Stomach (tissue), 9 donors: ENCODE results near the gene VSTM4. TPM values are rescaled to one million over a fixed set of nuclear protein-coding genes. Genes with fewer than 3 reads are reported as not detected.

Experiments used
- DNase-seq, 2 donors: peaks; one replicate each; pipeline versions ENCODE4 v3.0.0 to v3.0.0-alpha.2; 2013 to 2019
- H3K27ac ChIP-seq, 5 donors: fragments of 200-600 bp in 4 of 5; sonication (generic) in 4 of 5; one replicate each; pipeline ENCODE4 v1.5.1; 2013 to 2019; ENCODE audit warnings: mild to moderate bottlenecking in 1 of 5, moderate library complexity in 1 of 5
- H3K27me3 ChIP-seq, 3 donors: fragments of 200-600 bp; sonication (generic); one replicate each; pipeline ENCODE4 v1.5.1; 2017 to 2019; ENCODE audit warnings: mixed run types in 1 of 3
- H3K36me3 ChIP-seq, 4 donors: fragments of 200-600 bp; sonication (generic); 1 replicate in 3 of 4; 2 replicates in 1 of 4; pipeline ENCODE4 v1.5.1; 2016 to 2019
- H3K4me1 ChIP-seq, 4 donors: fragments of 200-600 bp; sonication (generic); one replicate each; pipeline ENCODE4 v1.5.1; 2016 to 2019
- H3K4me3 ChIP-seq, 4 donors: fragments of 200-600 bp; sonication (generic) in 3 of 4; one replicate each; pipeline ENCODE4 v1.5.1; 2016 to 2019; ENCODE audit warnings: mild to moderate bottlenecking in 1 of 4
- H3K9me3 ChIP-seq, 4 donors: fragments of 200-600 bp; sonication (generic); one replicate each; pipeline ENCODE4 v1.5.1; 2016 to 2019
- CTCF ChIP-seq, 7 experiments: fragments of 450-650 bp in 4 of 7; fragments of 200-600 bp in 3 of 7; sonication (generic) in 3 of 7; IDR thresholded peaks; one replicate each; pipeline ENCODE4 v1.5.1; 2016 to 2019; ENCODE audit warnings: antibody characterized with exemption in 7 of 7, control low read depth in 2 of 7, mild to moderate bottlenecking in 1 of 7
- EP300 ChIP-seq: sonication (generic); formaldehyde crosslinking; IDR thresholded peaks from one replicate; pipeline ENCODE4 v1.6.1; 2017; ENCODE audit warnings: antibody characterized with exemption
- POLR2A ChIP-seq, 4 donors: fragments of 450-650 bp; IDR thresholded peaks; one replicate each; pipeline ENCODE4 v1.6.1; 2016; ENCODE audit warnings: antibody characterized with exemption in 4 of 4, control low read depth in 2 of 4, mild to moderate bottlenecking in 1 of 4, moderate library complexity in 1 of 4
- POLR2AphosphoS5 ChIP-seq, 3 donors: sonication (generic); formaldehyde crosslinking; IDR thresholded peaks; one replicate each; pipeline ENCODE4 v1.6.1; 2016; ENCODE audit warnings: antibody characterized with exemption in 3 of 3
- WGBS, 5 donors: extraction: QIAGEN DNeasy Blood & Tissue Kit in 3 of 5; methylation state at CpG; one replicate each; pipeline versions ENCODE4 v1.1.5 to v1.1.7; 2013 to 2018; 5-methylcytosine and 5-hydroxymethylcytosine counted together
- intact Hi-C: fragments of 100-400 bp; cut with DNase I; formaldehyde crosslinking; loops from one replicate; pipeline ENCODE4 v1.15.1; 2023; ENCODE audit warnings: low total_unique reads
- polyA plus RNA-seq, 3 donors: library from polyadenylated mRNA; stranded (reverse); fragments of 200-250 nt; gene quantifications; one replicate each; pipeline ENCODE4 v1.2.3, GENCODE V29; 2013
- total RNA-seq, 5 donors: library from RNA; depleted of rRNA; stranded (reverse); fragments of >200 nt; gene quantifications; one replicate each; pipeline versions ENCODE4 v1.1.0 to v1.2.3, GENCODE V29; 2014 to 2016
- donor health status: healthy with polysubstance abuse.
- donor health status: Bipolar disorder and iron deficiency.
- donor health status: healthy.

Gene VSTM4
- total and polyA plus RNA-seq, 8 donors: 0.58 to 23.1 (median 3.0) TPM

GRCh38 chr10:49118430-49119074 is 3.2 kb upstream of the VSTM4 start:
- peaks cover 0 to 26% (median 4%) of the 10 kb centered on the region in 3 donors for H3K27me3 ChIP-seq
- no peak overlapping the region for H3K27ac ChIP-seq
- DNase-seq: no peak
- WGBS, 5 donors: 47 to 67% (median 56%) methylated on average over 6 of the region's 6 CpGs
- no peak for TF ChIP-seq EP300
- no peak for TF ChIP-seq POLR2A (IDR thresholded peaks at IDR 0.05)
- no peak for TF ChIP-seq CTCF (IDR thresholded peaks at IDR 0.05)
- no peak overlapping the region for H3K4me3 ChIP-seq
- H3K36me3 ChIP-seq: no peaks in the 10 kb centered on the region
- H3K9me3 ChIP-seq: no peaks in the 10 kb centered on the region
- H3K4me1 ChIP-seq: peaks cover 0 to 15% (median 4%) of the 10 kb centered on the region in 4 donors
- intact Hi-C loops: no loop called here

- peaks cover 0 to 26% (median 4%) of the 10 kb centered on the region in 3 donors for H3K27me3 ChIP-seq
- no peaks in the 10 kb centered on the region for H3K36me3 ChIP-seq
- intact Hi-C loops: no loop called here
- peaks cover 0 to 25% (median 8%) of the 10 kb centered on the region in 4 donors for H3K4me1 ChIP-seq
- no peak for DNase-seq
- WGBS, 5 donors: 75 to 85% (median 79%) methylated on average over 4 of the region's 4 CpGs
- H3K4me3 ChIP-seq: no peak overlapping the region
- H3K9me3 ChIP-seq: no peaks in the 10 kb centered on the region
- no peak overlapping the region for H3K27ac ChIP-seq
- TF ChIP-seq POLR2A (IDR thresholded peaks at IDR 0.05) (no peak), CTCF (IDR thresholded peaks at IDR 0.05) (no peak), EP300 (no peak), POLR2AphosphoS5 (IDR thresholded peaks at IDR 0.05) (no peak)
These were observed 2.2 kb upstream of the VSTM4 start for GRCh38 chr10:49117376-49118070.

GRCh38 chr10:49116509-49117375 is 1.4 kb upstream of the VSTM4 start:
- peak overlapping the region in 1 of 5 donors; percentile 70 for H3K27ac ChIP-seq
- 81 to 90% (median 82%) methylated on average over 5 of the region's 5 CpGs for WGBS, 5 donors
- intact Hi-C loops: no loop called here

More at GRCh38 chr10:49116509-49117375, 1.4 kb upstream of the VSTM4 start:
- peaks cover 0 to 33% (median 12%) of the 10 kb centered on the region in 4 donors for H3K4me1 ChIP-seq
- no peaks in the 10 kb centered on the region for H3K9me3 ChIP-seq
- TF ChIP-seq POLR2A (IDR thresholded peaks at IDR 0.05) (no peak), CTCF (IDR thresholded peaks at IDR 0.05) (no peak)
- peaks cover 0 to 26% (median 4%) of the 10 kb centered on the region in 3 donors for H3K27me3 ChIP-seq
- no peak overlapping the region for H3K4me3 ChIP-seq
- DNase-seq: no peak
- H3K36me3 ChIP-seq: no peaks in the 10 kb centered on the region
